Panc1 (cell line): ENCODE data around the gene RAB7B. TPM values are rescaled to one million over a fixed set of nuclear protein-coding genes. Genes with fewer than 3 reads are reported as not detected.
"Not testable (repeated sequence)": the region's sequence is repeated elsewhere in the genome, so short reads cannot be mapped to it uniquely, and the experiment has no call there.

Experiments used
- ATAC-seq: fragments of 200-7000 bp; cut with Tn5 transposase; 2 replicates; pipeline ENCODE4 v1.9.1; 2020; ENCODE audit warnings: mild to moderate bottlenecking, moderate library complexity
- BruUV-seq: library from RNA; stranded (reverse); fragments of 400-500 nt; replicated peaks from 2 replicates; lab custom pipeline; 2021; lab: Mats Ljungman, UMichigan
- CTCF ChIA-PET: fragments of 300-600 bp; sonication (Branson Sonifier 250); formaldehyde crosslinking; loops from one replicate; lab custom pipeline; 2022; ENCODE audit warnings: antibody characterized with exemption; lab: Charles Lee
- POLR2A ChIA-PET: fragments of 300-600 bp; sonication (Branson Sonifier 250); formaldehyde crosslinking; loops from one replicate; lab custom pipeline; 2022; ENCODE audit warnings: antibody characterized with exemption; lab: Charles Lee
- DNase-seq: peaks from one replicate; pipeline ENCODE4 v3.0.0-alpha.2; 2010; ENCODE audit warnings: low read depth, low spot score
- H3K27ac ChIP-seq: 2 replicates; pipeline ENCODE4 v1.5.1; 2011; ENCODE audit warnings: mild to moderate bottlenecking, low read length, inconsistent platforms
- H3K27me3 ChIP-seq: fragments of 200-500 bp; sonication (Bioruptor generic); 2 replicates; pipeline ENCODE4 v1.6.0; 2014; ENCODE audit warnings: low read length, inconsistent platforms; ENCODE audit not compliant: control insufficient read depth, insufficient read depth
- H3K36me3 ChIP-seq: fragments of 200-500 bp; sonication (Bioruptor generic); 2 replicates; pipeline ENCODE4 v1.5.1; 2014; ENCODE audit warnings: inconsistent platforms, mild to moderate bottlenecking, low read length, moderate library complexity; ENCODE audit not compliant: control insufficient read depth, insufficient read depth
- H3K4me1 ChIP-seq: 2 replicates; pipeline ENCODE4 v1.5.1; 2011; ENCODE audit warnings: inconsistent platforms, mild to moderate bottlenecking, low read length, moderate library complexity; ENCODE audit not compliant: control insufficient read depth, insufficient read depth
- H3K4me3 ChIP-seq, 2 experiments: 2 replicates each; pipeline ENCODE4 v1.5.1; 2011 to 2012; ENCODE audit warnings: low read depth in 2 of 2, low read length in 2 of 2, mild to moderate bottlenecking in 2 of 2, inconsistent platforms in 1 of 2, moderate library complexity in 1 of 2
- H3K9me3 ChIP-seq: fragments of 200-500 bp; sonication (Bioruptor generic); 2 replicates; pipeline ENCODE4 v1.5.1; 2014; ENCODE audit warnings: low read depth, mild to moderate bottlenecking, inconsistent platforms, low read length, moderate library complexity; ENCODE audit not compliant: control insufficient read depth, insufficient read depth
- POLR2AphosphoS5 ChIP-seq: IDR thresholded peaks from 2 replicates; pipeline ENCODE4 v1.6.1; 2012; ENCODE audit warnings: mild to moderate bottlenecking, low read depth, low read length, moderate library complexity
- SIN3A ChIP-seq: IDR thresholded peaks from 2 replicates; pipeline ENCODE4 v1.6.1; 2012; ENCODE audit warnings: low read depth, mild to moderate bottlenecking, low read length, moderate library complexity, borderline replicate concordance; ENCODE audit not compliant: insufficient read depth
- TCF7L2 ChIP-seq: IDR thresholded peaks from 2 replicates; pipeline ENCODE4 v1.6.1; 2011; ENCODE audit warnings: mild to moderate bottlenecking, low read depth, low read length, inconsistent platforms
- in situ Hi-C: cut with HindIII; loops from 2 replicates; pipeline ENCODE4 v1.10.0; 2016; ENCODE audit warnings: low sequenced_read_pairs, low pct_unique_long_range_greater_than_20kb
- intact Hi-C: fragments of 100-400 bp; cut with micrococcal nuclease; formaldehyde crosslinking; loops from one replicate; pipeline ENCODE4 v1.10.0; 2022; ENCODE audit not compliant: unreplicated experiment
- total RNA-seq: library from RNA; stranded (reverse); gene quantifications from one replicate; pipeline ENCODE4 v1.2.1, GENCODE V29; 2021; ENCODE audit not compliant: unreplicated experiment
- TF ChIP-seq, protein P1 (sequence below): fragments of 450-650 bp; IDR thresholded peaks from 2 replicates; pipeline ENCODE4 v1.5.1; 2017; ENCODE audit warnings: mild to moderate bottlenecking
- TF ChIP-seq, protein P2 (sequence below), 2 experiments: IDR thresholded peaks; 2 replicates each; pipeline ENCODE4 v1.6.1; 2011 to 2012; ENCODE audit warnings: low read depth in 2 of 2, control low read depth in 1 of 2, low read length in 1 of 2, mild to moderate bottlenecking in 1 of 2, moderate library complexity in 1 of 2; ENCODE audit not compliant: insufficient read depth in 1 of 2

The RAB7B gene
- total RNA-seq, 1 experiment from 2014 or later, result 0.05 TPM

DNA sequence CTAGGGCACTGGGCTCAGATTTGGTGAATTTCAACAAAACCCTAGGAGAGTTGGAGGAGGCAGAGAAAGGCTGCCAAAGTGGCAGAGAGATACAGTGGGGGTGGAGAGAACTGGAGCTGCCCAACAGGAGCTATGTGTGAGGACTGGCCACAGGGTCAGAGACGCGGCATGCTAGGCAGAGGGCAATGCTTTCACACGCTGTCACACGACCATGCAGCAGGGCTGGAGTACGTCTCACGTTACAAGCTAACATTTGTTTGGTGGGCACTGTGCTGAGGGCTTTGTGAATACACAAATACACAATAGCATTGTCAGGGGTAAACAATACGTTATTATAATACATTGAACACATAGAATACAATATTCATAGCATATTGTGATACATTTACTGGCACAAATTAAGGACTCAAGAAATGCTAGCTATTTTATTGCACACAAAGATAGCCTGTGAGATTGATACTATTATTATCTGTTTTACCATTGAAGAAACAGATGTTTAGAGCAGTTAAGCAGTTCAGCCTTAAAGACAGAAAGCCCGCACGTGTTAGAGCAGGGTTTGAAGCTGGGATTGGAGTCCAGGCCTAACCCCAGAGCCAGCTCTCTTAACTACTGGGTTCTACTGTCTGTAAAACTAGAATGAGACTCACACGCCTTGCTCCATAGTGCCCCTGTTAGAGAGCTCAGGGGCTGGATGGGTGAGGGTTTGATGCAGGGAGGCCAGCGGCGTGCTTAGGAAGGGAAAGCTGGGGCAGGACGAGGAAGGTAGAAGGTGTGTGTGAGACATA is 4.5 kb downstream of the RAB7B start:
- no peaks in the 10 kb centered on the region for H3K36me3 ChIP-seq
- H3K4me3 ChIP-seq, result no peak overlapping the region
- CTCF ChIA-PET, result no interaction called here
- BruUV-seq, result no TSS peak
- no peaks in the 10 kb centered on the region for H3K27me3 ChIP-seq
- no peak for ATAC-seq
- POLR2A ChIA-PET, result interaction anchor here (0.6 kb wide), 1 partner anchor 104 kb away, joined by 8 read pairs; no protein-coding TSS in a partner anchor
- in situ Hi-C loops, result no loop called here
- H3K9me3 ChIP-seq, result no peaks in the 10 kb centered on the region
- no peak for DNase-seq
- H3K4me1 ChIP-seq, result 0 out of 2 replicates have a peak, but pooled peaks cover 4% of the 10 kb centered on the region
- intact Hi-C loops, result no loop called here
- TF ChIP-seq POLR2AphosphoS5, result no peak
- H3K27ac ChIP-seq, result no peak overlapping the region

DNA sequence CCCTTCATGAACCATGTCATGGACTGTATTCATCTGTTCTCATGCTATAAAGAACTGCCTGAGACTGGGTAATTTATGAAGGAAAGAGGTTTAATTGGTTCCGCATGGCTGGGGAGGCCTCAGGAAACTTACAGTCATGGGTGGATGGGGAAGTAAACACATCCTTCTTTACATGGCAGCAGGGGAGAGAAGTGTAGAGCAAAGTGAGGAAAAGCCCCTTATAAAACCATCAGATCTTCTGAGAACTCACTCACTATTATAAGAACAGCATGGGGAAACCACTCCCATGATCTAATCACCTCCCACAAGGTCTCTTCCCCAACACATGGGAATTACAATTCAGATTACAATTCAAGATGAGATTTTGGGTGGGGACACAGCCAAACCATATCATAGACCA is 6.6 kb downstream of the RAB7B start:
- in situ Hi-C loops, POLR2A ChIA-PET, BruUV-seq: not testable (repeated sequence)

DNA sequence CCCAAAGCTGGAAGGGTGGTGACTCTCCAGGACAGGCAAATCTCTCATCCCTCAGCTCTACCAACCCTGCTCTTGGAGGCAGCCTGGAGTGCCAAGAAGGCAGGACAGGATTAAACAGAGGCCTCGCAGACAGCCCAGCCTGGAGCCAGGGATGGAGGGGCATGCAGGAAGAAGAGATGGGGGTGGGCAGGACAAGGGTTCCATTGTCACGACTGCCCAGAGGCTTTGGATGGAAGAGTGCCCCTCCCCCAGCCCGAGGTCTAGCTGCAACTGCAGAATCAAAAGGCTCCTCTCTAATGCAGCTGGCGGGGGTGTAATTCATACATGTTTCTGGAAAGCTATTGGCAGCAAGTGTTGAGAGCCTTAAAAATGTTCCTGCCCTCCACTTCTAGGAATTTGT is 8.8 kb downstream of the RAB7B start:
- intact Hi-C loops (no loop called here), in situ Hi-C loops (no loop called here)
- DNase-seq (no peak), ATAC-seq (no peak)
- no TSS peak for BruUV-seq
- ChIA-PET POLR2A (no interaction called here), CTCF (no interaction called here)
- Histone ChIP-seq H3K9me3 (no peaks in the 10 kb centered on the region), H3K36me3 (no peaks in the 10 kb centered on the region), H3K27ac (no peak overlapping the region), H3K4me1 (no peaks in the 10 kb centered on the region), H3K4me3 (no peak overlapping the region), H3K27me3 (peaks cover 2% of the 10 kb centered on the region)
- no peak for TF ChIP-seq POLR2AphosphoS5
- TF ChIP-seq SIN3A, result no peak
- TF ChIP-seq, protein P1, sequence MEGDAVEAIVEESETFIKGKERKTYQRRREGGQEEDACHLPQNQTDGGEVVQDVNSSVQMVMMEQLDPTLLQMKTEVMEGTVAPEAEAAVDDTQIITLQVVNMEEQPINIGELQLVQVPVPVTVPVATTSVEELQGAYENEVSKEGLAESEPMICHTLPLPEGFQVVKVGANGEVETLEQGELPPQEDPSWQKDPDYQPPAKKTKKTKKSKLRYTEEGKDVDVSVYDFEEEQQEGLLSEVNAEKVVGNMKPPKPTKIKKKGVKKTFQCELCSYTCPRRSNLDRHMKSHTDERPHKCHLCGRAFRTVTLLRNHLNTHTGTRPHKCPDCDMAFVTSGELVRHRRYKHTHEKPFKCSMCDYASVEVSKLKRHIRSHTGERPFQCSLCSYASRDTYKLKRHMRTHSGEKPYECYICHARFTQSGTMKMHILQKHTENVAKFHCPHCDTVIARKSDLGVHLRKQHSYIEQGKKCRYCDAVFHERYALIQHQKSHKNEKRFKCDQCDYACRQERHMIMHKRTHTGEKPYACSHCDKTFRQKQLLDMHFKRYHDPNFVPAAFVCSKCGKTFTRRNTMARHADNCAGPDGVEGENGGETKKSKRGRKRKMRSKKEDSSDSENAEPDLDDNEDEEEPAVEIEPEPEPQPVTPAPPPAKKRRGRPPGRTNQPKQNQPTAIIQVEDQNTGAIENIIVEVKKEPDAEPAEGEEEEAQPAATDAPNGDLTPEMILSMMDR, result no peak
- TF ChIP-seq, protein P2, sequence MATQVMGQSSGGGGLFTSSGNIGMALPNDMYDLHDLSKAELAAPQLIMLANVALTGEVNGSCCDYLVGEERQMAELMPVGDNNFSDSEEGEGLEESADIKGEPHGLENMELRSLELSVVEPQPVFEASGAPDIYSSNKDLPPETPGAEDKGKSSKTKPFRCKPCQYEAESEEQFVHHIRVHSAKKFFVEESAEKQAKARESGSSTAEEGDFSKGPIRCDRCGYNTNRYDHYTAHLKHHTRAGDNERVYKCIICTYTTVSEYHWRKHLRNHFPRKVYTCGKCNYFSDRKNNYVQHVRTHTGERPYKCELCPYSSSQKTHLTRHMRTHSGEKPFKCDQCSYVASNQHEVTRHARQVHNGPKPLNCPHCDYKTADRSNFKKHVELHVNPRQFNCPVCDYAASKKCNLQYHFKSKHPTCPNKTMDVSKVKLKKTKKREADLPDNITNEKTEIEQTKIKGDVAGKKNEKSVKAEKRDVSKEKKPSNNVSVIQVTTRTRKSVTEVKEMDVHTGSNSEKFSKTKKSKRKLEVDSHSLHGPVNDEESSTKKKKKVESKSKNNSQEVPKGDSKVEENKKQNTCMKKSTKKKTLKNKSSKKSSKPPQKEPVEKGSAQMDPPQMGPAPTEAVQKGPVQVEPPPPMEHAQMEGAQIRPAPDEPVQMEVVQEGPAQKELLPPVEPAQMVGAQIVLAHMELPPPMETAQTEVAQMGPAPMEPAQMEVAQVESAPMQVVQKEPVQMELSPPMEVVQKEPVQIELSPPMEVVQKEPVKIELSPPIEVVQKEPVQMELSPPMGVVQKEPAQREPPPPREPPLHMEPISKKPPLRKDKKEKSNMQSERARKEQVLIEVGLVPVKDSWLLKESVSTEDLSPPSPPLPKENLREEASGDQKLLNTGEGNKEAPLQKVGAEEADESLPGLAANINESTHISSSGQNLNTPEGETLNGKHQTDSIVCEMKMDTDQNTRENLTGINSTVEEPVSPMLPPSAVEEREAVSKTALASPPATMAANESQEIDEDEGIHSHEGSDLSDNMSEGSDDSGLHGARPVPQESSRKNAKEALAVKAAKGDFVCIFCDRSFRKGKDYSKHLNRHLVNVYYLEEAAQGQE (IDR thresholded peaks at IDR 0.05; ENCODE audit: insufficient read depth in 1 of 2, low read depth in 2 of 2, low read length in 1 of 2), result no peak
- no peak for TF ChIP-seq TCF7L2

More for the DNA sequence above, 6.6 kb downstream of the RAB7B start:
- H3K4me1 ChIP-seq, H3K27ac ChIP-seq, H3K9me3 ChIP-seq, H3K36me3 ChIP-seq, ATAC-seq, CTCF ChIA-PET, intact Hi-C loops, DNase-seq, H3K4me3 ChIP-seq, H3K27me3 ChIP-seq: not testable (repeated sequence)
